Activated CD8-positive, alpha-beta T cell treated with anti-CD3 and anti-CD28 coated beads for 36 hours (primary cell): ENCODE data around the gene ALDH1A2. TPM values are rescaled to one million over a fixed set of nuclear protein-coding genes. Genes with fewer than 3 reads are reported as not detected.

Experiments
- ATAC-seq: fragments of 200-7000 bp; cut with Tn5 transposase; one replicate; pipeline ENCODE4 v1.10.0; 2021; ENCODE audit warnings: mild to moderate bottlenecking, moderate library complexity
- CTCF ChIA-PET: fragments of 350-600 bp; sonication (Branson Sonifier 250); formaldehyde crosslinking; loops from one replicate; lab custom pipeline; 2021; ENCODE audit warnings: antibody characterized with exemption; lab: Charles Lee
- POLR2A ChIA-PET: fragments of 350-600 bp; sonication (Branson Sonifier 250); formaldehyde crosslinking; loops from one replicate; lab custom pipeline; 2021; ENCODE audit warnings: antibody characterized with exemption; lab: Charles Lee
- DNase-seq: peaks from one replicate; pipeline ENCODE4 v3.0.0-alpha.2; 2020
- H3K27ac Mint-ChIP-seq: one replicate; pipeline ENCODE4 v1.8.0; 2021; ENCODE audit warnings: mild to moderate bottlenecking, mixed read lengths
- H3K27me3 Mint-ChIP-seq: one replicate; pipeline ENCODE4 v1.8.0; 2021; ENCODE audit warnings: mixed read lengths
- H3K36me3 Mint-ChIP-seq: one replicate; pipeline ENCODE4 v1.8.0; 2021; ENCODE audit warnings: low read depth, mixed read lengths
- H3K4me1 Mint-ChIP-seq: one replicate; pipeline ENCODE4 v1.8.0; 2021; ENCODE audit warnings: low read depth, mixed read lengths
- H3K4me3 Mint-ChIP-seq: one replicate; pipeline ENCODE4 v1.8.0; 2021; ENCODE audit warnings: mild to moderate bottlenecking, moderate library complexity, mixed read lengths
- H3K9me3 Mint-ChIP-seq: one replicate; pipeline ENCODE4 v1.8.0; 2021; ENCODE audit warnings: mixed read lengths
- CTCF ChIP-seq: fragments of 200-600 bp; IDR thresholded peaks from one replicate; pipeline ENCODE4 v1.8.0; 2022; ENCODE audit warnings: antibody characterized with exemption, mild to moderate bottlenecking
- intact Hi-C: fragments of 100-400 bp; cut with micrococcal nuclease; formaldehyde crosslinking; loops from one replicate; pipeline ENCODE4 v1.10.0; 2022
- total RNA-seq, 2 experiments: library from RNA; stranded (reverse); gene quantifications; one replicate each; pipeline ENCODE4 v1.2.3, GENCODE V29; 2021

Gene ALDH1A2
- total RNA-seq, 2 experiments from 2014 or later = 0.47 to 1.4 TPM

GRCh38 chr15:58064980-58065444, 499 bp downstream of the ALDH1A2 start:
- ChIA-PET CTCF (no interaction called here), POLR2A (no interaction called here)
- H3K4me1 Mint-ChIP-seq = peaks cover 3% of the 10 kb centered on the region
- H3K4me3 Mint-ChIP-seq = peak overlapping the region; percentile 29
- intact Hi-C loops = no loop called here
- no peak for DNase-seq
- no peaks in the 10 kb centered on the region for H3K36me3 Mint-ChIP-seq
- H3K9me3 Mint-ChIP-seq = peaks cover 3% of the 10 kb centered on the region
- no peak overlapping the region for H3K27ac Mint-ChIP-seq
- peaks cover 48% of the 10 kb centered on the region for H3K27me3 Mint-ChIP-seq
- ATAC-seq = no peak
- TF ChIP-seq CTCF = no peak

GRCh38 chr15:58064082-58064979, 1.2 kb downstream of the ALDH1A2 start:
- Mint-ChIP-seq H3K27me3 (peaks cover 48% of the 10 kb centered on the region), H3K4me1 (peaks cover 3% of the 10 kb centered on the region), H3K36me3 (no peaks in the 10 kb centered on the region), H3K9me3 (peaks cover 3% of the 10 kb centered on the region), H3K27ac (no peak overlapping the region), H3K4me3 (no peak overlapping the region)
- intact Hi-C loops = no loop called here
- TF ChIP-seq CTCF = no peak
- ChIA-PET POLR2A (interaction anchor here (0.6 kb wide), 1 partner anchor 1453 kb away, joined by 4 read pairs; no protein-coding TSS in a partner anchor), CTCF (interaction anchor here (0.7 to 1.2 kb wide), 3 partner anchors 13 to 201 kb away, joined by 3 read pairs; no protein-coding TSS in a partner anchor)
- DNase-seq (no peak), ATAC-seq (no peak)

- no peaks in the 10 kb centered on the region for H3K36me3 Mint-ChIP-seq
- peaks cover 3% of the 10 kb centered on the region for H3K9me3 Mint-ChIP-seq
- H3K27me3 Mint-ChIP-seq = peaks cover 51% of the 10 kb centered on the region
- POLR2A ChIA-PET = no interaction called here
- TF ChIP-seq CTCF = no peak
- intact Hi-C loops = no loop called here
- peaks cover 3% of the 10 kb centered on the region for H3K4me1 Mint-ChIP-seq
- no peak for DNase-seq
- CTCF ChIA-PET = interaction anchor here (0.7 to 1.2 kb wide), 3 partner anchors 14 to 200 kb away, joined by 3 read pairs; no protein-coding TSS in a partner anchor
- ATAC-seq = no peak
- H3K27ac Mint-ChIP-seq = no peak overlapping the region
- no peak overlapping the region for H3K4me3 Mint-ChIP-seq
These were observed 1.9 kb downstream of the ALDH1A2 start for GRCh38 chr15:58063614-58064013.

- Mint-ChIP-seq H3K27me3 (peaks cover 49% of the 10 kb centered on the region), H3K4me3 (no peak overlapping the region), H3K27ac (no peak overlapping the region), H3K36me3 (no peaks in the 10 kb centered on the region), H3K4me1 (peaks cover 3% of the 10 kb centered on the region), H3K9me3 (peaks cover 3% of the 10 kb centered on the region)
- ATAC-seq (no peak), DNase-seq (no peak)
- CTCF ChIA-PET = interaction anchor here (1.2 kb wide), 1 partner anchor 200 kb away, joined by 3 read pairs; no protein-coding TSS in a partner anchor
- intact Hi-C loops = no loop called here
- POLR2A ChIA-PET = no interaction called here
- TF ChIP-seq CTCF = no peak
These were observed 2.5 kb downstream of the ALDH1A2 start for GRCh38 chr15:58062983-58063382.

- DNase-seq (no peak), ATAC-seq (no peak)
- TF ChIP-seq CTCF = no peak
- ChIA-PET POLR2A (no interaction called here), CTCF (interaction anchor here (0.6 kb wide), 1 partner anchor 9 kb away, joined by 3 read pairs; no protein-coding TSS in a partner anchor)
- no peak overlapping the region for H3K27ac Mint-ChIP-seq
- H3K4me1 Mint-ChIP-seq = peaks cover 3% of the 10 kb centered on the region
- no peak overlapping the region for H3K4me3 Mint-ChIP-seq
- H3K36me3 Mint-ChIP-seq = no peaks in the 10 kb centered on the region
- intact Hi-C loops = no loop called here
- peaks cover 3% of the 10 kb centered on the region for H3K9me3 Mint-ChIP-seq
- H3K27me3 Mint-ChIP-seq = peaks cover 51% of the 10 kb centered on the region
These were observed 3.3 kb downstream of the ALDH1A2 start for GRCh38 chr15:58062175-58062574.
